Activated T-helper 17 cell treated with anti-CD3 and anti-CD28 coated beads, Interleukin-2, amount 50 U/mL, for 72 hours (primary cell): ENCODE measurements around the gene KRTAP16-1. TPM values are rescaled to one million over a fixed set of nuclear protein-coding genes. Genes with fewer than 3 reads are reported as not detected.

Experiments
- total RNA-seq, 2 donors: library from RNA; stranded (reverse); gene quantifications; one replicate each; pipeline ENCODE4 v1.2.3, GENCODE V29; 2022

Gene KRTAP16-1
- total RNA-seq, 2 donors from 2014 or later: 0.15 to 0.26 TPM

Other genes starting within 250 kb of the KRTAP16-1 start
- not detected for gene KRTAP2-3, start 249.2 kb downstream of the KRTAP16-1 start, total RNA-seq
- not detected for gene KRTAP2-4, start 243.4 kb downstream of the KRTAP16-1 start, total RNA-seq
- gene KRTAP4-7, start 225.2 kb downstream of the KRTAP16-1 start, total RNA-seq: not detected
- gene KRTAP4-8, start 211.2 kb downstream of the KRTAP16-1 start, total RNA-seq: not detected
- not detected for gene KRTAP4-16, start 207.1 kb downstream of the KRTAP16-1 start, total RNA-seq
- not detected for gene KRTAP4-9, start 203.9 kb downstream of the KRTAP16-1 start, total RNA-seq
- gene KRTAP4-11, start 190.9 kb downstream of the KRTAP16-1 start, total RNA-seq: not detected
- gene KRTAP4-12, start 185.1 kb downstream of the KRTAP16-1 start, total RNA-seq: not detected
- gene KRTAP4-6, start 168.8 kb downstream of the KRTAP16-1 start, total RNA-seq: not detected
- gene KRTAP4-5, start 159.5 kb downstream of the KRTAP16-1 start, total RNA-seq: not detected
- not detected for gene KRTAP4-4, start 148.6 kb downstream of the KRTAP16-1 start, total RNA-seq
- not detected for gene KRTAP4-3, start 141.1 kb downstream of the KRTAP16-1 start, total RNA-seq
- not detected for gene KRTAP4-2, start 131.1 kb downstream of the KRTAP16-1 start, total RNA-seq
- gene KRTAP4-1, start 124.4 kb downstream of the KRTAP16-1 start, total RNA-seq: not detected
- not detected for gene KRTAP9-1, start 119.4 kb downstream of the KRTAP16-1 start, total RNA-seq
- gene KRTAP9-2, start 82.7 kb downstream of the KRTAP16-1 start, total RNA-seq: not detected
- gene KRTAP9-3, start 76.9 kb downstream of the KRTAP16-1 start, total RNA-seq: not detected
- not detected for gene KRTAP9-8, start 71.3 kb downstream of the KRTAP16-1 start, total RNA-seq
- not detected for gene KRTAP9-4, start 59.6 kb downstream of the KRTAP16-1 start, total RNA-seq
- gene KRTAP9-9, start 53.9 kb downstream of the KRTAP16-1 start, total RNA-seq: not detected
- not detected for gene KRTAP9-6, start 43.9 kb downstream of the KRTAP16-1 start, total RNA-seq
- gene KRTAP9-7, start 33.6 kb downstream of the KRTAP16-1 start, total RNA-seq: not detected
- gene KRTAP29-1, start 6.5 kb downstream of the KRTAP16-1 start, total RNA-seq: not detected
- not detected for gene KRTAP17-1, start 6.4 kb upstream of the KRTAP16-1 start, total RNA-seq
- gene KRT33A, start 41.5 kb upstream of the KRTAP16-1 start, total RNA-seq: not detected
- gene KRT33B, start 60.5 kb upstream of the KRTAP16-1 start, total RNA-seq: not detected
- not detected for gene KRT34, start 73.0 kb upstream of the KRTAP16-1 start, total RNA-seq
- gene KRT31, start 88.3 kb upstream of the KRTAP16-1 start, total RNA-seq: not detected
- not detected for gene KRT37, start 115.3 kb upstream of the KRTAP16-1 start, total RNA-seq
- not detected for gene KRT38, start 131.7 kb upstream of the KRTAP16-1 start, total RNA-seq
- gene KRT32, start 158.1 kb upstream of the KRTAP16-1 start, total RNA-seq: not detected
- not detected for gene KRT35, start 171.8 kb upstream of the KRTAP16-1 start, total RNA-seq
- not detected for gene KRT36, start 180.6 kb upstream of the KRTAP16-1 start, total RNA-seq
- not detected for gene KRT13, start 196.3 kb upstream of the KRTAP16-1 start, total RNA-seq
- not detected for gene KRT15, start 209.6 kb upstream of the KRTAP16-1 start, total RNA-seq
- gene KRT19, start 219.0 kb upstream of the KRTAP16-1 start, total RNA-seq: not detected